HG03469 (cell line): Measurements from ENCODE around the gene MRPL48.
"Not testable (repeated sequence)": the region's sequence is repeated elsewhere in the genome, so short reads cannot be mapped to it uniquely, and the experiment has no call there.

Source experiments
- ATAC-seq: cut with Tn5 transposase; IDR thresholded peaks from one replicate; pipeline ENCODE4 v1.9.1; 2021; ENCODE audit warnings: mild to moderate bottlenecking, moderate library complexity, moderate number of reproducible peaks; ENCODE audit not compliant: unreplicated experiment

MRPL48 gene

GRCh38 chr11:73787643-73788558 lies at the start of gene MRPL48:
Gene MRPL48, plus strand, starts transcription at chr11:73787874. Its CDS starts 98 bp downstream, at chr11:73787972.
- ATAC-seq = peak; percentile 39

GRCh38 chr11:73743045-73743444 lies 44.6 kb upstream of the MRPL48 start:
- no peak for ATAC-seq

GRCh38 chr11:73746701-73747100 lies 41.0 kb upstream of the MRPL48 start:
- ATAC-seq = no peak

GRCh38 chr11:73747762-73748161 lies 39.9 kb upstream of the MRPL48 start:
- ATAC-seq = no peak

GRCh38 chr11:73748300-73748699 lies 39.4 kb upstream of the MRPL48 start:
- ATAC-seq = no peak

GRCh38 chr11:73749118-73749517 lies 38.6 kb upstream of the MRPL48 start:
- no peak for ATAC-seq

GRCh38 chr11:73750228-73750627 lies 37.4 kb upstream of the MRPL48 start:
- ATAC-seq = no peak

- not testable (repeated sequence) for ATAC-seq
Observed at GRCh38 chr11:73750862-73751261, 36.8 kb upstream of the MRPL48 start.

- ATAC-seq = no peak
Observed at GRCh38 chr11:73752216-73752867, 35.3 kb upstream of the MRPL48 start.

- ATAC-seq = no peak
Observed at GRCh38 chr11:73752903-73753302, 34.8 kb upstream of the MRPL48 start.

- ATAC-seq = no peak
Observed at GRCh38 chr11:73753938-73754337, 33.7 kb upstream of the MRPL48 start.

- ATAC-seq = no peak
Observed at GRCh38 chr11:73755670-73756069, 32.0 kb upstream of the MRPL48 start.

- no peak for ATAC-seq
Observed at GRCh38 chr11:73757598-73757997, 30.1 kb upstream of the MRPL48 start.

- no peak for ATAC-seq
Observed at GRCh38 chr11:73758451-73758850, 29.2 kb upstream of the MRPL48 start.

GRCh38 chr11:73759610-73760134 lies 28.0 kb upstream of the MRPL48 start:
- ATAC-seq = no peak

- no peak for ATAC-seq
Observed at GRCh38 chr11:73760135-73760678, 27.5 kb upstream of the MRPL48 start.

GRCh38 chr11:73760679-73761402 lies 26.8 kb upstream of the MRPL48 start, which contains the start of gene RAB6A:
Gene RAB6A, minus strand, starts transcription at chr11:73761074. Its CDS starts 439 bp downstream, at chr11:73760635.
- peak; percentile 74 for ATAC-seq

GRCh38 chr11:73761403-73761945 lies 26.2 kb upstream of the MRPL48 start:
- ATAC-seq = no peak

GRCh38 chr11:73762732-73763131 lies 24.9 kb upstream of the MRPL48 start:
- ATAC-seq = no peak

- ATAC-seq = no peak
Observed at GRCh38 chr11:73766763-73767162, 20.9 kb upstream of the MRPL48 start.
